Measurements from ENCODE around the gene GSTM4. TPM values are rescaled to one million over a fixed set of nuclear protein-coding genes. Genes with fewer than 3 reads are reported as not detected.
"Not testable (repeated sequence)": the region's sequence is repeated elsewhere in the genome, so short reads cannot be mapped to it uniquely, and the experiment has no call there.

The GSTM4 gene
- total RNA-seq, 1 donor from 2014 or later = 12.7 TPM

DNA sequence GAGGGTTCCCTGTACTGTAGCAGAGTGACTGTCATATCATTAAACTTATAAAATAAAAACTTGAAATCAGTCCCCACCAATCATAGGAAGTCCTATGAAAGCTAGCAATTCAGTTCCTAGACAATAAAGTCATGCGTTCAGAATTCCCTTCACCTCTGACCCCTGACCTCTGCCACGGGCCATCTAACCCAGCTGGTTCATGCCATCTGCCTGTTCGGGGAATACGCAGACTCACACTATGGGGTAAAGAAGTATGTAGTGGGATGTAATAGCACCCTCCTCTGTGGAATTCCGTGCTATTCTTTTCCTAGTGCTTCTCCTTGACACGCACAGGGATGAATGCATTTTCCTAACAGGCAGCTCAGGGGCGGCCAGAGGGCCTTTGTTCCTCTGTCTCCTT lies 2.1 kb downstream of the GSTM4 start:
- no peak for TF ChIP-seq CTCF (IDR thresholded peaks at IDR 0.05; ENCODE audit: insufficient read depth, low read length, poor library complexity, severe bottlenecking)
- no peak for DNase-seq (ENCODE audit: low read depth)
- no peak overlapping the region for H3K4me3 ChIP-seq (ENCODE audit: low read depth, low read length)
- H3K27me3 ChIP-seq (ENCODE audit: control insufficient read depth, insufficient read depth, low read length) = no peaks in the 10 kb centered on the region
- H3K36me3 ChIP-seq (ENCODE audit: control insufficient read depth, insufficient read depth, low read length) = no peaks in the 10 kb centered on the region

- H3K36me3 ChIP-seq (ENCODE audit: control insufficient read depth, insufficient read depth, low read length) = no peaks in the 10 kb centered on the region
- H3K27me3 ChIP-seq (ENCODE audit: control insufficient read depth, insufficient read depth, low read length) = no peaks in the 10 kb centered on the region
- no peak for DNase-seq (ENCODE audit: low read depth)
- no peak overlapping the region for H3K4me3 ChIP-seq (ENCODE audit: low read depth, low read length)
- no peak for TF ChIP-seq CTCF (IDR thresholded peaks at IDR 0.05; ENCODE audit: insufficient read depth, low read length, poor library complexity, severe bottlenecking)
These were observed 2.7 kb downstream of the GSTM4 start for GRCh38 chr1:109658533-109659042.

- H3K36me3 ChIP-seq (ENCODE audit: control insufficient read depth, insufficient read depth, low read length) = no peaks in the 10 kb centered on the region
- no peak for TF ChIP-seq CTCF (IDR thresholded peaks at IDR 0.05; ENCODE audit: insufficient read depth, low read length, poor library complexity, severe bottlenecking)
These were observed 3.2 kb downstream of the GSTM4 start for GRCh38 chr1:109659145-109659544.

GRCh38 chr1:109659997-109660690 lies 4.2 kb downstream of the GSTM4 start:
- DNase-seq (ENCODE audit: low read depth) = peak; percentile 70
- Histone ChIP-seq H3K36me3 (ENCODE audit: control insufficient read depth, insufficient read depth, low read length) (no peaks in the 10 kb centered on the region), H3K27me3 (ENCODE audit: control insufficient read depth, insufficient read depth, low read length) (no peaks in the 10 kb centered on the region), H3K4me3 (ENCODE audit: low read depth, low read length) (no peak overlapping the region)
- TF ChIP-seq CTCF (IDR thresholded peaks at IDR 0.05; ENCODE audit: insufficient read depth, low read length, poor library complexity, severe bottlenecking) = no peak

More at GRCh38 chr1:109659145-109659544, 3.2 kb downstream of the GSTM4 start:
- Histone ChIP-seq H3K4me3 (ENCODE audit: low read depth, low read length) (no peak overlapping the region), H3K27me3 (ENCODE audit: control insufficient read depth, insufficient read depth, low read length) (no peaks in the 10 kb centered on the region)
- DNase-seq (ENCODE audit: low read depth) = no peak

DNA sequence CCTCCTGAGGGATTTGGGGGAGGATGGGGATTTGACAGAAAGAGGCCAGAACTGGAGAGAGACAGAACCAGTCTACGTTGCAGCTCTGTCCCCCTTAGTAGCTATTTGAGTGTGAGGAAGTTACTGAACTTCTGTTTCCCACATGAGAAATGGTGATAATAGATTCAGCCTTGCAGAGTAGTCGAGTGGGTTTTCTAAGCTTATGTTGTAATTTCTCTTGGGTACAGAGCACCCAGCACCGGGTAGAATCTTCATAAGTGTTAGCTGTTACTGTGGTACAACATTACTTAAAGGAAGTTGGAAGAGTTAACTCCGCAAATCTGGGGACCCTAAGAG lies 4.8 kb downstream of the GSTM4 start:
- H3K4me3 ChIP-seq (ENCODE audit: low read depth, low read length); DNase-seq (ENCODE audit: low read depth); H3K27me3 ChIP-seq (ENCODE audit: control insufficient read depth, insufficient read depth, low read length); H3K36me3 ChIP-seq (ENCODE audit: control insufficient read depth, insufficient read depth, low read length): not testable (repeated sequence)

DNA sequence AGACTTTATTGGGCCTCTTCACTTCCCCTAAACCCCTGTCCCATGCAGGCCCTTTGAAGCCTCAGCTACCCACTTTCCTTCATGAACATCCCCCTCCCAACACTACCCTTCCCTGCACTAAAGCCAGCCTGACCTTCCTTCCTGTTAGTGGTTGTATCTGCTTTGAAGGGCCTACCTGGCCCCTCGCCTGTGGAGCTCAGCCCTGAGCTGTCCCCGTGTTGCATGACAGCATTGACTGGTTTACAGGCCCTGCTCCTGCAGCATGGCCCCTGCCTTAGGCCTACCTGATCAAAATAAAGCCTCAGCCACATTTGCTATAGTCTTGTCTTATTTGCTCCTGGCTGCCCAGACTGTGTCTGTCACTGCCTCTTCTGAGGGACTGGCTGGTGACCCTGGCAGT lies 5.5 kb downstream of the GSTM4 start:
- Histone ChIP-seq H3K4me3 (ENCODE audit: low read depth, low read length) (no peak overlapping the region), H3K27me3 (ENCODE audit: control insufficient read depth, insufficient read depth, low read length) (no peaks in the 10 kb centered on the region), H3K36me3 (ENCODE audit: control insufficient read depth, insufficient read depth, low read length) (no peaks in the 10 kb centered on the region)
- TF ChIP-seq CTCF (IDR thresholded peaks at IDR 0.05; ENCODE audit: insufficient read depth, low read length, poor library complexity, severe bottlenecking) = no peak
- no peak for DNase-seq (ENCODE audit: low read depth)
